HCT116 (cell line): ENCODE data around the gene WWOX.

Source experiments
- CTCF ChIP-seq, 3 experiments: fragments of 200-600 bp in 1 of 3; sonication (generic) in 1 of 3; IDR thresholded peaks in 2 of 3; conservative IDR thresholded peaks in 1 of 3; 2 replicates each; pipeline ENCODE4 v1.5.1; 2012 to 2017; ENCODE audit warnings: low read depth in 2 of 3, low read length in 2 of 3, antibody characterized with exemption in 1 of 3, borderline replicate concordance in 1 of 3, control low read depth in 1 of 3, mild to moderate bottlenecking in 1 of 3, mixed read lengths in 1 of 3, mixed run types in 1 of 3, moderate library complexity in 1 of 3; ENCODE audit not compliant: insufficient read depth in 1 of 3
- POLR2A ChIP-seq: IDR thresholded peaks from 2 replicates; pipeline ENCODE4 v1.7.0; 2011; ENCODE audit warnings: borderline replicate concordance; ENCODE audit not compliant: insufficient read depth, insufficient read length; ENCODE audit errors: extremely low read depth
- TCF7L2 ChIP-seq: IDR thresholded peaks from 2 replicates; pipeline ENCODE4 v1.7.0; 2011; ENCODE audit warnings: borderline replicate concordance, inconsistent platforms; ENCODE audit not compliant: insufficient read depth, insufficient read length; ENCODE audit errors: extremely low read depth

- TF ChIP-seq POLR2A = no peak
- TF ChIP-seq CTCF (IDR thresholded peaks at IDR 0.05 in 2 of 3, conservative IDR thresholded peaks at IDR 0.05 in 1 of 3; ENCODE audit: borderline replicate concordance in 1 of 3, insufficient read depth in 1 of 3, low read depth in 2 of 3, low read length in 2 of 3) = no peak
- no peak for TF ChIP-seq TCF7L2
These were observed 34.1 kb upstream of the WWOX start for GRCh38 chr16:78065319-78065718.
